BE2C (cell line): ENCODE data around the gene GALNS.

Experiments
- DNase-seq: peaks from one replicate; pipeline ENCODE4 v3.0.0-alpha.2; 2020
- H3K27me3 ChIP-seq: fragments of 250-450 bp; sonication (Bioruptor Pico); 2 replicates; pipeline ENCODE4 v1.5.1; 2020; ENCODE audit warnings: mild to moderate bottlenecking
- H3K36me3 ChIP-seq: fragments of 250-450 bp; sonication (Bioruptor Pico); 2 replicates; pipeline ENCODE4 v1.5.1; 2020; ENCODE audit warnings: mild to moderate bottlenecking
- H3K4me1 ChIP-seq: fragments of 250-450 bp; sonication (Bioruptor Pico); 2 replicates; pipeline ENCODE4 v1.5.1; 2020
- H3K4me3 ChIP-seq: 2 replicates; pipeline ENCODE4 v1.5.1; 2011; ENCODE audit warnings: low read depth, low read length
- H3K9me3 ChIP-seq: fragments of 250-450 bp; sonication (Bioruptor Pico); 2 replicates; pipeline ENCODE4 v1.5.1; 2020
- CTCF ChIP-seq: IDR thresholded peaks from 2 replicates; pipeline ENCODE4 v1.5.1; 2012; ENCODE audit warnings: mild to moderate bottlenecking, low read depth, low read length

Gene GALNS

GRCh38 chr16:88844419-88845036 is 12.2 kb downstream of the GALNS start:
- Histone ChIP-seq H3K27me3 (no peaks in the 10 kb centered on the region), H3K4me3 (no peak overlapping the region), H3K4me1 (no peaks in the 10 kb centered on the region), H3K36me3 (no peaks in the 10 kb centered on the region), H3K9me3 (no peaks in the 10 kb centered on the region)
- no peak for DNase-seq
- TF ChIP-seq CTCF: peak; percentile 20; the same call in 1 of the 2 replicates

GRCh38 chr16:88843256-88843655 is 13.5 kb downstream of the GALNS start:
- TF ChIP-seq CTCF: no peak
- H3K9me3 ChIP-seq: no peaks in the 10 kb centered on the region
- no peaks in the 10 kb centered on the region for H3K36me3 ChIP-seq
- no peak for DNase-seq
- H3K4me3 ChIP-seq: no peak overlapping the region
- no peaks in the 10 kb centered on the region for H3K4me1 ChIP-seq
- no peaks in the 10 kb centered on the region for H3K27me3 ChIP-seq

GRCh38 chr16:88842806-88843205 is 13.9 kb downstream of the GALNS start:
- Histone ChIP-seq H3K9me3 (no peaks in the 10 kb centered on the region), H3K4me3 (no peak overlapping the region), H3K4me1 (no peaks in the 10 kb centered on the region), H3K27me3 (no peaks in the 10 kb centered on the region), H3K36me3 (no peaks in the 10 kb centered on the region)
- TF ChIP-seq CTCF: no peak
- DNase-seq: no peak

- H3K36me3 ChIP-seq: no peaks in the 10 kb centered on the region
- no peak for DNase-seq
- no peak overlapping the region for H3K4me3 ChIP-seq
- no peaks in the 10 kb centered on the region for H3K9me3 ChIP-seq
- no peaks in the 10 kb centered on the region for H3K27me3 ChIP-seq
- no peak for TF ChIP-seq CTCF
- no peaks in the 10 kb centered on the region for H3K4me1 ChIP-seq
Observed at GRCh38 chr16:88842308-88842756, 14.4 kb downstream of the GALNS start.

GRCh38 chr16:88841521-88842307 is 15.0 kb downstream of the GALNS start:
- TF ChIP-seq CTCF: no peak
- Histone ChIP-seq H3K36me3 (no peaks in the 10 kb centered on the region), H3K27me3 (no peaks in the 10 kb centered on the region), H3K9me3 (no peaks in the 10 kb centered on the region), H3K4me1 (no peaks in the 10 kb centered on the region), H3K4me3 (no peak overlapping the region)
- DNase-seq: no peak
